K562 (cell line): ENCODE data around the gene KAT2B. TPM values are rescaled to one million over a fixed set of nuclear protein-coding genes. Genes with fewer than 3 reads are reported as not detected.
A peak's percentile ranks its signal among the peaks of the same experiment; 100 is the strongest.

Source experiments
- ARNT ChIP-seq, 2 experiments: fragments of 450-650 bp; IDR thresholded peaks; 2 replicates each; pipeline ENCODE4 v1.6.1; 2016; ENCODE audit warnings: mild to moderate bottlenecking in 1 of 2
- CTBP1 ChIP-seq: fragments of 450-650 bp; IDR thresholded peaks from 2 replicates; pipeline ENCODE4 v1.6.1; 2016; ENCODE audit warnings: borderline replicate concordance
- CUX1 ChIP-seq: fragments of 200-800 bp; sonication (Bioruptor generic); IDR thresholded peaks from 2 replicates; pipeline ENCODE4 v1.6.1; 2016; ENCODE audit warnings: missing genetic modification characterization, missing compliant biosample characterization
- DLX4 ChIP-seq: fragments of 250-450 bp; sonication (Bioruptor Pico); IDR thresholded peaks from 2 replicates; pipeline ENCODE4 v1.6.1; 2021; ENCODE audit warnings: mild to moderate bottlenecking
- EGR1 ChIP-seq: fragments of 450-650 bp; conservative IDR thresholded peaks from 2 replicates; pipeline ENCODE4 v1.6.1; 2017; ENCODE audit warnings: mild to moderate bottlenecking
- HDAC6 ChIP-seq: IDR thresholded peaks from 2 replicates; pipeline ENCODE4 v1.6.1; 2012; ENCODE audit warnings: low read depth, mild to moderate bottlenecking, control low read depth, inconsistent platforms, low read length, moderate library complexity
- NFXL1 ChIP-seq: fragments of 450-650 bp; formaldehyde crosslinking; IDR thresholded peaks from 2 replicates; pipeline ENCODE4 v1.4.0; 2021; ENCODE audit warnings: mild to moderate bottlenecking
- ZNF347 ChIP-seq: fragments of 450-650 bp; formaldehyde crosslinking; IDR thresholded peaks from 2 replicates; pipeline ENCODE4 v1.4.0; 2020; ENCODE audit warnings: low read depth, mild to moderate bottlenecking, moderate library complexity
- ZNF785 ChIP-seq: fragments of 250-450 bp; sonication (Bioruptor Pico); IDR thresholded peaks from 2 replicates; pipeline ENCODE4 v1.4.0; 2020; ENCODE audit warnings: mild to moderate bottlenecking
- polyA plus RNA-seq, 8 experiments: library from polyadenylated mRNA; depleted of rRNA in 4 of 8; stranded (reverse) in 5 of 8; unstranded in 3 of 8; fragments of >200 nt; fragmentation: Nextera tagmentation in 2 of 8; fragmentation: Illumina TruSeq in 1 of 8; extraction: Ambion mirVana in 2 of 8; extraction: Trizol in 1 of 8; gene quantifications; 2 replicates each; pipeline versions ENCODE4 v1.2.1 to v1.2.3, GENCODE V29; 2011 to 2014; ENCODE audit warnings: inconsistent platforms in 1 of 8, missing spikeins in 1 of 8
- total RNA-seq, 7 experiments: library from RNA; depleted of rRNA in 6 of 7; stranded (reverse); fragments of >200 nt in 6 of 7; fragmentation: Illumina TruSeq in 2 of 7; extraction: Trizol in 2 of 7; gene quantifications; 2 replicates each; pipeline versions ENCODE4 v1.2.1 to v1.2.3, GENCODE V29; 2011 to 2021; ENCODE audit warnings: low replicate concordance in 1 of 7
- TF ChIP-seq, protein P1 (sequence below): sonication (generic); formaldehyde crosslinking; IDR thresholded peaks from 2 replicates; pipeline ENCODE4 v1.8.1; 2023; ENCODE audit warnings: mild to moderate bottlenecking, missing genetic modification reagents, moderate library complexity
- TF ChIP-seq, protein P2 (sequence below), 2 experiments: fragments of 450-650 bp in 1 of 2; sonication (generic) in 1 of 2; formaldehyde crosslinking in 1 of 2; IDR thresholded peaks; 2 replicates each; pipeline versions ENCODE4 v1.7.1 to v1.9.0; 2016 to 2022; ENCODE audit warnings: inconsistent platforms in 1 of 2, mild to moderate bottlenecking in 1 of 2, missing genetic modification reagents in 1 of 2

Gene KAT2B
- total and polyA plus RNA-seq, 9 of the 15 experiments (the other 6 are each of a cell fraction or from before 2014, with no cell fraction given), result 3.3 to 14.9 (median 12.2) TPM

GRCh38 chr3:20038699-20039465 is 1.4 kb upstream of the KAT2B start (continued):
- TF ChIP-seq CUX1 (CRISPR knock-in tag) (no peak), ARNT (IDR thresholded peaks at IDR 0.05) (no peak), EGR1 (no peak), DLX4 (no peak), HDAC6 (no peak), ZNF347 (CRISPR knock-in tag) (no peak), ZNF785 (no peak), NFXL1 (CRISPR knock-in tag) (no peak), CTBP1 (peak; percentile 58)
- TF ChIP-seq, protein P1, sequence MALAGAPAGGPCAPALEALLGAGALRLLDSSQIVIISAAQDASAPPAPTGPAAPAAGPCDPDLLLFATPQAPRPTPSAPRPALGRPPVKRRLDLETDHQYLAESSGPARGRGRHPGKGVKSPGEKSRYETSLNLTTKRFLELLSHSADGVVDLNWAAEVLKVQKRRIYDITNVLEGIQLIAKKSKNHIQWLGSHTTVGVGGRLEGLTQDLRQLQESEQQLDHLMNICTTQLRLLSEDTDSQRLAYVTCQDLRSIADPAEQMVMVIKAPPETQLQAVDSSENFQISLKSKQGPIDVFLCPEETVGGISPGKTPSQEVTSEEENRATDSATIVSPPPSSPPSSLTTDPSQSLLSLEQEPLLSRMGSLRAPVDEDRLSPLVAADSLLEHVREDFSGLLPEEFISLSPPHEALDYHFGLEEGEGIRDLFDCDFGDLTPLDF (CRISPR knock-in tag), result 0 out of 2 replicates have a peak, but pooled peaks have one; percentile 5
- TF ChIP-seq, protein P2, sequence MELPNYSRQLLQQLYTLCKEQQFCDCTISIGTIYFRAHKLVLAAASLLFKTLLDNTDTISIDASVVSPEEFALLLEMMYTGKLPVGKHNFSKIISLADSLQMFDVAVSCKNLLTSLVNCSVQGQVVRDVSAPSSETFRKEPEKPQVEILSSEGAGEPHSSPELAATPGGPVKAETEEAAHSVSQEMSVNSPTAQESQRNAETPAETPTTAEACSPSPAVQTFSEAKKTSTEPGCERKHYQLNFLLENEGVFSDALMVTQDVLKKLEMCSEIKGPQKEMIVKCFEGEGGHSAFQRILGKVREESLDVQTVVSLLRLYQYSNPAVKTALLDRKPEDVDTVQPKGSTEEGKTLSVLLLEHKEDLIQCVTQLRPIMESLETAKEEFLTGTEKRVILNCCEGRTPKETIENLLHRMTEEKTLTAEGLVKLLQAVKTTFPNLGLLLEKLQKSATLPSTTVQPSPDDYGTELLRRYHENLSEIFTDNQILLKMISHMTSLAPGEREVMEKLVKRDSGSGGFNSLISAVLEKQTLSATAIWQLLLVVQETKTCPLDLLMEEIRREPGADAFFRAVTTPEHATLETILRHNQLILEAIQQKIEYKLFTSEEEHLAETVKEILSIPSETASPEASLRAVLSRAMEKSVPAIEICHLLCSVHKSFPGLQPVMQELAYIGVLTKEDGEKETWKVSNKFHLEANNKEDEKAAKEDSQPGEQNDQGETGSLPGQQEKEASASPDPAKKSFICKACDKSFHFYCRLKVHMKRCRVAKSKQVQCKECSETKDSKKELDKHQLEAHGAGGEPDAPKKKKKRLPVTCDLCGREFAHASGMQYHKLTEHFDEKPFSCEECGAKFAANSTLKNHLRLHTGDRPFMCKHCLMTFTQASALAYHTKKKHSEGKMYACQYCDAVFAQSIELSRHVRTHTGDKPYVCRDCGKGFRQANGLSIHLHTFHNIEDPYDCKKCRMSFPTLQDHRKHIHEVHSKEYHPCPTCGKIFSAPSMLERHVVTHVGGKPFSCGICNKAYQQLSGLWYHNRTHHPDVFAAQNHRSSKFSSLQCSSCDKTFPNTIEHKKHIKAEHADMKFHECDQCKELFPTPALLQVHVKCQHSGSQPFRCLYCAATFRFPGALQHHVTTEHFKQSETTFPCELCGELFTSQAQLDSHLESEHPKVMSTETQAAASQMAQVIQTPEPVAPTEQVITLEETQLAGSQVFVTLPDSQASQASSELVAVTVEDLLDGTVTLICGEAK (IDR thresholded peaks at IDR 0.05), result peak; percentile 59; the same call in 1 of the 2 replicates
- TF ChIP-seq, protein P2 (CRISPR knock-in tag; IDR thresholded peaks at IDR 0.05), result no peak
